Measurements from ENCODE around the gene RNU6-9. TPM values are rescaled to one million over a fixed set of nuclear protein-coding genes. Genes with fewer than 3 reads are reported as not detected.

RNU6-9 gene
- total and polyA plus RNA-seq, 12 donors, result not detected

DNA sequence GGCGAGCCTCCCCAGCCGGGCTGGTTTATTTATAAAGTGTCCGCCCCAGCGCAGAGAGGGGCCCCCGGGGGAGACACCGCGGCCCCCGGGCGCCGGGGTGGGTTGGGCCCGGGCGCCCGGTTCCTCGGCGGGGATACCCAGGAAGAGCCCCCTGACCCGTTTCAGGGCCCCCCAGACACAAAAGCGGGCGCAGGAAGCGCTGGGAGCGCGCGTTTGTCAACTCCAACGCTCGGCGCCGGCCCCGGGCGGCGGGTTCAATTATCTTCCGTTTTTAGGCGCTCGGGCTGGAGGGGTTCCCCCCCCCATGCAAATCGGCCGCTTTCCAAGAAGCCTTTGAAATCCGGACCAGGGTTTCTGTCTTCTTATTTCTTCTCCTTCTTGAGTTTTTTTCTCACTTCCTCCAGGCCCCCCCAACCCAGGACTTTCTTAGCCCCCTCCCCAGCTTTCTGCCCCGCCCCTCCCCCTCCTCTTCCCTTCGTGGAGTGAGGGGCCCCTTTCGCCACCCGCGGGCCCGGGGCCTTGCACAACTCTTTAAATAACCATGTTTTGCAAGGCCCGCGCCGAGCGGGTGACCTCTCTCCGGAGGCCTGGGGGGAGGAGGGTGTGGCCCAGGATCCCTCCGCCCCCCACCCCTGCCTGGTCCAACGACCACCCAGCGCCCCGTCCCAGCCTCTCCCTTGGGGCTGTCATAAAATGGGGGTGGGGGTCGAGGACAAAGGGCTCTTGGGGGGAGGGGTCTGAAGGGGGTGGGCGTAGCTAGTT is 33.5 kb downstream of the RNU6-9 start:
- DNase-seq, result peak; percentile 63 to 71
- H3K4me3 ChIP-seq, result peak overlapping the region; percentile 51 to 99 (median 84)
- H3K27me3 ChIP-seq, result no peaks in the 10 kb centered on the region
- peaks cover 0 to 7% (median 0%) of the 10 kb centered on the region in 9 donors for H3K36me3 ChIP-seq
- WGBS, 2 donors, result 0 to 1% methylated on average over 52 of the region's 52 CpGs
- ATAC-seq, result peak in 7 of 8 donors; percentile 14 to 40 (median 27)
- intact Hi-C loops (cut with DNase I), result loop anchor here in 3 of 10 donors (5.0 to 10.0 kb wide), 3 partner anchors 308 to 318 kb away; partner anchors contain the start of genes ATP5F1D (in 2 of the 3), CBARP (in 1 of the 3) and MIDN (in 1 of the 3)
- H3K27ac ChIP-seq, result peak overlapping the region in 9 of 10 donors; percentile 54 to 98 (median 85)
- TF ChIP-seq, protein P1, sequence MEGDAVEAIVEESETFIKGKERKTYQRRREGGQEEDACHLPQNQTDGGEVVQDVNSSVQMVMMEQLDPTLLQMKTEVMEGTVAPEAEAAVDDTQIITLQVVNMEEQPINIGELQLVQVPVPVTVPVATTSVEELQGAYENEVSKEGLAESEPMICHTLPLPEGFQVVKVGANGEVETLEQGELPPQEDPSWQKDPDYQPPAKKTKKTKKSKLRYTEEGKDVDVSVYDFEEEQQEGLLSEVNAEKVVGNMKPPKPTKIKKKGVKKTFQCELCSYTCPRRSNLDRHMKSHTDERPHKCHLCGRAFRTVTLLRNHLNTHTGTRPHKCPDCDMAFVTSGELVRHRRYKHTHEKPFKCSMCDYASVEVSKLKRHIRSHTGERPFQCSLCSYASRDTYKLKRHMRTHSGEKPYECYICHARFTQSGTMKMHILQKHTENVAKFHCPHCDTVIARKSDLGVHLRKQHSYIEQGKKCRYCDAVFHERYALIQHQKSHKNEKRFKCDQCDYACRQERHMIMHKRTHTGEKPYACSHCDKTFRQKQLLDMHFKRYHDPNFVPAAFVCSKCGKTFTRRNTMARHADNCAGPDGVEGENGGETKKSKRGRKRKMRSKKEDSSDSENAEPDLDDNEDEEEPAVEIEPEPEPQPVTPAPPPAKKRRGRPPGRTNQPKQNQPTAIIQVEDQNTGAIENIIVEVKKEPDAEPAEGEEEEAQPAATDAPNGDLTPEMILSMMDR (IDR thresholded peaks at IDR 0.05), result no peak
- peaks cover 7 to 44% (median 19%) of the 10 kb centered on the region in 9 donors for H3K4me1 ChIP-seq
- no peaks in the 10 kb centered on the region for H3K9me3 ChIP-seq

DNA sequence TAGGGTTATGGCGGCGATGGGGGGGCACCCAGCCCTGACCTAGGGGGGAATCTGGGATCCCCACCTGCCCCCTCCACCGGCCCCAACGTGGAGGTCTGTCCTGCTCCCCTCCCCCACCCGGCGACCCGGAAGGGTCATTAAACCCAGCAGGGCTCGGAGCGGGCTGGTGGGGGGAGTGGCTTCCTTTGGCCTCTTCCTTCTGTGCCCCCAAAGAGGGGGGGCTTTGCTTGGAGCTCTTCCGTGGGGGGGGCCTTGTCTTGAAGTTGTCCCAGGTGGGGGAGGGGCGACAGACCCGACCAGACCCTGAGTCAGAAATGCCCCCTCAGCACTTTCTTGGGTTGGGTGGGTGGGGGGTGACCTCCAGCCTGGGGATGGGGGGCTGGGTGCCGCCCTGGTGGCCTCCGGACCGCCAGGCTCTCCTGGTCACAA is 34.1 kb downstream of the RNU6-9 start:
- intact Hi-C loops (cut with DNase I), result loop anchor here in 3 of 10 donors (5.0 to 10.0 kb wide), 3 partner anchors 307 to 317 kb away; partner anchors contain the start of genes ATP5F1D (in 2 of the 3), CBARP (in 1 of the 3) and MIDN (in 1 of the 3)
- Histone ChIP-seq H3K4me1 (peaks cover 7 to 46% (median 20%) of the 10 kb centered on the region in 9 donors), H3K9me3 (no peaks in the 10 kb centered on the region), H3K27ac (peak overlapping the region in 9 of 10 donors; percentile 54 to 98 (median 85)), H3K4me3 (peak overlapping the region; percentile 51 to 99 (median 84)), H3K36me3 (peaks cover 0 to 7% (median 0%) of the 10 kb centered on the region in 9 donors), H3K27me3 (no peaks in the 10 kb centered on the region)
- WGBS, 2 donors, result 11 to 18% methylated on average over 15 of the region's 15 CpGs
- DNase-seq (peak in 1 of 2 donors; percentile 42), ATAC-seq (no peak)
- TF ChIP-seq, protein P1 (IDR thresholded peaks at IDR 0.05), result no peak

DNA sequence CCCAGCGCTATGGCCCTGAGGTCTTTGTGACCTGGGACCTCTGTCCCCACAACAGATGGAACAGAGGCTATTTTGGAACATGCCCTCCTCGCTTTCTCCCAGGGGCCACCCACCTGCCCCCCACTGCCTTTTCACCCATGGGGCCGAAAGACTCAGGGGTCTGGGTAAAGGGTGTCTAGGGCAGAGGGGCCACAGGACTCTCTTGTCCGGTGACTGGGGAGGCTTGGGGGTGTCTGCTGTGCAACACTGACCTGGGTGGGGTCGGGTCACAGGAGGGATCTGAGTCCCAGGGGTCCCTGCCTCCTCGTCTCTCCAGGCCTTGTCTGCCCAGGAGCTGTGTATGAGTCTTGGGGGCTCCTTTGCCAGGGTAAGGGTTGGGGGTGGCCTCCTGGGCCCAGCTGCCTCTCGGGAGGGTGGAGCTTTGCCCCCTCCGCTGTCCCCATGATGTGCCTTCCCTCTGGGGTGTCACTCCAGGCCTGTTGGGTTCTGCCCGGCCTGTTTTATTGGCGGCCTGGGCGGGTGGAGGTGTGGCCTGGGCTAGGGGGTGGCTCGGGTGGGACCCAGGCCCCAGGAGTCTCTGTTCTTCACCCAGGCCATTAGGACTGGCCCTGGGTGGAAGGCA is 34.6 kb downstream of the RNU6-9 start:
- TF ChIP-seq, protein P1 (IDR thresholded peaks at IDR 0.05), result no peak
- DNase-seq (peak in 1 of 2 donors; percentile 14), ATAC-seq (no peak)
- Histone ChIP-seq H3K4me1 (peaks cover 12 to 52% (median 26%) of the 10 kb centered on the region in 9 donors), H3K9me3 (no peaks in the 10 kb centered on the region), H3K4me3 (peak overlapping the region in 8 of 10 donors; percentile 67 to 99 (median 86)), H3K27ac (peak overlapping the region in 7 of 10 donors; percentile 70 to 98 (median 87)), H3K27me3 (no peaks in the 10 kb centered on the region), H3K36me3 (peaks cover 0 to 7% (median 0%) of the 10 kb centered on the region in 9 donors)
- intact Hi-C loops (cut with DNase I), result loop anchor here in 4 of 10 donors (2.0 to 10.0 kb wide), 4 partner anchors 69 to 317 kb away; partner anchors contain the start of genes ATP5F1D (in 2 of the 4), CBARP (in 1 of the 4) and MIDN (in 1 of the 4)
- 73 to 75% methylated on average over 12 of the region's 12 CpGs for WGBS, 2 donors

Data from heart right ventricle (tissue), 16 donors.